ENCODE measurements around the gene APOA4.

The APOA4 gene

GRCh38 chr11:116792144-116792868, 30.8 kb downstream of the APOA4 start:
- Histone ChIP-seq H3K4me1 (ENCODE audit: control insufficient read depth, insufficient read depth, low read length) (peaks cover 3% of the 10 kb centered on the region), H3K27ac (ENCODE audit: low read length) (no peak overlapping the region), H3K27me3 (ENCODE audit: control insufficient read depth, insufficient read depth, low read length) (no peaks in the 10 kb centered on the region), H3K9me3 (ENCODE audit: control insufficient read depth, insufficient read depth, low read length) (no peaks in the 10 kb centered on the region), H3K4me3 (ENCODE audit: low read length) (no peak overlapping the region), H3K36me3 (ENCODE audit: control insufficient read depth, insufficient read depth, low read length) (no peaks in the 10 kb centered on the region)
- WGBS (ENCODE audit: insufficient coverage, insufficient read length), result no CpG with 5 or more reads among the region's 8 CpGs
- DNase-seq (ENCODE audit: low read depth, low spot score), result no peak

GRCh38 chr11:116791813-116792143, 31.3 kb downstream of the APOA4 start, which contains the start of gene APOA5:
APOA5 (minus strand) TSS chr11:116791879; CDS start chr11:116791860, 19 bp downstream.
- WGBS (ENCODE audit: insufficient coverage, insufficient read length), result no CpG with 5 or more reads among the region's 7 CpGs
- Histone ChIP-seq H3K27ac (ENCODE audit: low read length) (no peak within 1 kb of the TSS), H3K27me3 (ENCODE audit: control insufficient read depth, insufficient read depth, low read length) (no peaks in the 10 kb centered on the region)

DNA sequence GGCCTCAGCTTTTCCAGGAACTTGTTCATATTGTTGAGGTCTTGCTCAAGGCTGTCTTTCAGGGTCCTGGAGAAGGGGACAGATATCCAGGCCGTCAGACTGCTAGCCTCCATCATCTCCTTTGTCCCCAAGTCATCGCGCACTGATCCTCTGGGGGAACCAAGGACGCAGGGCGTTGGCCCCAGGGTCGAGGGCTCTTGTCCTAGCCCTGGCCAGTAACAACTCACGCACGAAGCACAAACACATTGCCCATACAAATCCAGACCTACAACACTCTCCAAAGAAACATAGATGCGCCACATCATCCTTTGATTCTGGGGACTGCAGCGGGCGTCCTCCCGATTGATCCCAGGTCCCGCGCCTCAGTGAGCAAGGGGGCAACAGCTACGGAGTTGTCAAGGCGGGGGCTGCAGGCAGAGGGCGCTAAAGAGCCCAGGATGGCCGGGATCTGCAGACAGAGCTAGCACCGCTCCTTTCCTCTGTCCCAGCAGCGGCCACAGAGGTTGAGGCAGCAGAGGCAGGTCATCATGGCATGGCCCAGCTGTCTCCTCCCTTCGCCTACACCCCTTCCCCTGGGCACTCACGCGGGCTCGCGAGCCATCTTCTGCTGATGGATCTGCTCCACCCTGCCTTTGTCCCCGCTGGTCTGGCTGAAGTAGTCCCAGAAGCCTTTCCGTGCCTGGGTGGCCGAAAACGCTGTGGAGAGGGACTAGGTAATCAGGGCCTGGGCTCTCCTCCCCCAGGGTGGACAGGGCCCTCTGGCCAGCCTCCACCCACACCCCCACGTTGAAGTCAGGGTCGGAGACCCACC, 31.9 kb downstream of the APOA4 start:
- Histone ChIP-seq H3K36me3 (ENCODE audit: control insufficient read depth, insufficient read depth, low read length) (no peaks in the 10 kb centered on the region), H3K27ac (ENCODE audit: low read length) (no peak overlapping the region), H3K4me3 (ENCODE audit: low read length) (no peak overlapping the region), H3K4me1 (ENCODE audit: control insufficient read depth, insufficient read depth, low read length) (peaks cover 4% of the 10 kb centered on the region), H3K27me3 (ENCODE audit: control insufficient read depth, insufficient read depth, low read length) (no peaks in the 10 kb centered on the region), H3K9me3 (ENCODE audit: control insufficient read depth, insufficient read depth, low read length) (no peaks in the 10 kb centered on the region)
- DNase-seq (ENCODE audit: low read depth, low spot score), result peak; percentile 74
- WGBS (ENCODE audit: insufficient coverage, insufficient read length), result no CpG with 5 or more reads among the region's 31 CpGs

More at GRCh38 chr11:116791813-116792143, 31.3 kb downstream of the APOA4 start, which contains the start of gene APOA5:
- H3K9me3 ChIP-seq (ENCODE audit: control insufficient read depth, insufficient read depth, low read length), result no peaks in the 10 kb centered on the region
- no peak within 1 kb of the TSS for H3K4me3 ChIP-seq (ENCODE audit: low read length)
- H3K4me1 ChIP-seq (ENCODE audit: control insufficient read depth, insufficient read depth, low read length), result peaks cover 4% of the 10 kb centered on the region
- H3K36me3 ChIP-seq (ENCODE audit: control insufficient read depth, insufficient read depth, low read length), result no peaks in the 10 kb centered on the region
- no peak for DNase-seq (ENCODE audit: low read depth, low spot score)

DNA sequence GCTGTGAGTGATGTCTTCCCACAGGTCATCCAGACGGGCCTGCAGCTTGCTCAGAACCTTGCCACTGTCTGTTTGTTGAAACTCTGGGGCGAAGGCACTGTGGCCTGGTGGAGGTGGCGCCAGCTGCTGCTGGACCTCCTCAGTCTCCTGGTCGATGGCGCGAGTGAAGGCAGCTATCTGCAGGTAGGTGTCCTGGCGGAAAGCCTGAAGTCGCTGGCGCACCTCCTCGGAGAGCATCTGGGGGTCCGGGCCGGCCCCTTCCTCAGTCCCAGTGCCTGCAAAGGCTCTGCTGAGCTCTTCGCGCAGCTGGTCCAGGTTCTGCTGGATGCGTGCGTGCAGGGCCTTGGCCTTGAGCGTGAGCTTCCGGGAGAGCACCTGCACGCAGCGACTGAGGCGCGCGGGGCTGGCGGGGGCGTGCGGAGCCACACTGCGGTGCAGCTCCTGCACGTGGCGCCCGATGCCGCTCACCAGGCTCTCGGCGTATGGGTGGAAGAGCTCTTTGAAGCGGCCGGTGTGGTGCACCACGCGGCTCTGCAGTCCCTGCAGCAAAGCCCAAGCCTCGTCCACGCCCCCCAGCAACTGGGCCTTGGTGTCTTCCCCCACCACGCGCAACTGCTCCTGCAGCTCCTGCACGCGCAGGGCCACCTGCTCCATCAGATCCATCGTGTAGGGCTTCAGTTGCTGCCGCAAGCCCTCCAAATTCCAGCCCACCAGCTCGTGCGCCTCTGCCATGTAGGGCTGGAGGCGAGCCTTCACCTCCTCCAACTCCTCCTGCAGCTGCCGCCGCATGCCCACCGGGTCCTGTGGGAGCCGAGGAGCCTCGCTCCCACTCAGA, 32.7 kb downstream of the APOA4 start:
- H3K4me1 ChIP-seq (ENCODE audit: control insufficient read depth, insufficient read depth, low read length), result peaks cover 4% of the 10 kb centered on the region

DNA sequence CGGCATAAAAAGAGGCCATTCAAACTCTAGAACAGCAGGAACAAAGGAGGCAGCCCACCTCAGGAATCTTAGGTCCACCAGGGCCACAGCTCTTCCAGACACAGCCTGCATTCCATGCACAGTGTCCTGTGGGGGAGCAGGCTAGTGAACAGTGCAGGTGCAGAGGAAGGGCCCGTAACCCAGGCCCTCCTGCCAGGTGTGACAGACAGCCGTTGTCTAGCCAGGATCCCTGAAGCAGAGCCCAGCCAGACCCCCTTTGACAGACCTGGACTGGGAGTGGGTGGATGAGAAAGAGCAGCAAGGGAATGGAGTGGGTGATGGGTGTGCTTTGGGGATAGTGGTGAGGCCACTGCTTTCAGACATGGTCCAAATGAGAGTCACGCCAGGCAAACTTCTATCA, 34.1 kb downstream of the APOA4 start:
- Histone ChIP-seq H3K36me3 (ENCODE audit: control insufficient read depth, insufficient read depth, low read length) (peaks cover 19% of the 10 kb centered on the region), H3K27me3 (ENCODE audit: control insufficient read depth, insufficient read depth, low read length) (no peaks in the 10 kb centered on the region), H3K4me3 (ENCODE audit: low read length) (no peak overlapping the region), H3K4me1 (ENCODE audit: control insufficient read depth, insufficient read depth, low read length) (peaks cover 4% of the 10 kb centered on the region), H3K27ac (ENCODE audit: low read length) (no peak overlapping the region), H3K9me3 (ENCODE audit: control insufficient read depth, insufficient read depth, low read length) (no peaks in the 10 kb centered on the region)
- no peak for DNase-seq (ENCODE audit: low read depth, low spot score)
- no CpG with 5 or more reads among the region's 4 CpGs for WGBS (ENCODE audit: insufficient coverage, insufficient read length)

More for the DNA sequence above, 32.7 kb downstream of the APOA4 start:
- no CpG with 5 or more reads among the region's 53 CpGs for WGBS (ENCODE audit: insufficient coverage, insufficient read length)
- Histone ChIP-seq H3K4me3 (ENCODE audit: low read length) (no peak overlapping the region), H3K9me3 (ENCODE audit: control insufficient read depth, insufficient read depth, low read length) (no peaks in the 10 kb centered on the region), H3K27me3 (ENCODE audit: control insufficient read depth, insufficient read depth, low read length) (no peaks in the 10 kb centered on the region), H3K27ac (ENCODE audit: low read length) (no peak overlapping the region), H3K36me3 (ENCODE audit: control insufficient read depth, insufficient read depth, low read length) (peaks cover 5% of the 10 kb centered on the region)
- DNase-seq (ENCODE audit: low read depth, low spot score), result no peak

GRCh38 chr11:116788534-116788933, 34.6 kb downstream of the APOA4 start:
- Histone ChIP-seq H3K4me1 (ENCODE audit: control insufficient read depth, insufficient read depth, low read length) (peaks cover 4% of the 10 kb centered on the region), H3K4me3 (ENCODE audit: low read length) (peak overlapping the region; percentile 78; the same call in 1 of the 2 replicates), H3K27ac (ENCODE audit: low read length) (no peak overlapping the region), H3K9me3 (ENCODE audit: control insufficient read depth, insufficient read depth, low read length) (no peaks in the 10 kb centered on the region), H3K27me3 (ENCODE audit: control insufficient read depth, insufficient read depth, low read length) (no peaks in the 10 kb centered on the region), H3K36me3 (ENCODE audit: control insufficient read depth, insufficient read depth, low read length) (peaks cover 19% of the 10 kb centered on the region)
- WGBS (ENCODE audit: insufficient coverage, insufficient read length), result no CpG with 5 or more reads among the region's 4 CpGs
- no peak for DNase-seq (ENCODE audit: low read depth, low spot score)

DNA sequence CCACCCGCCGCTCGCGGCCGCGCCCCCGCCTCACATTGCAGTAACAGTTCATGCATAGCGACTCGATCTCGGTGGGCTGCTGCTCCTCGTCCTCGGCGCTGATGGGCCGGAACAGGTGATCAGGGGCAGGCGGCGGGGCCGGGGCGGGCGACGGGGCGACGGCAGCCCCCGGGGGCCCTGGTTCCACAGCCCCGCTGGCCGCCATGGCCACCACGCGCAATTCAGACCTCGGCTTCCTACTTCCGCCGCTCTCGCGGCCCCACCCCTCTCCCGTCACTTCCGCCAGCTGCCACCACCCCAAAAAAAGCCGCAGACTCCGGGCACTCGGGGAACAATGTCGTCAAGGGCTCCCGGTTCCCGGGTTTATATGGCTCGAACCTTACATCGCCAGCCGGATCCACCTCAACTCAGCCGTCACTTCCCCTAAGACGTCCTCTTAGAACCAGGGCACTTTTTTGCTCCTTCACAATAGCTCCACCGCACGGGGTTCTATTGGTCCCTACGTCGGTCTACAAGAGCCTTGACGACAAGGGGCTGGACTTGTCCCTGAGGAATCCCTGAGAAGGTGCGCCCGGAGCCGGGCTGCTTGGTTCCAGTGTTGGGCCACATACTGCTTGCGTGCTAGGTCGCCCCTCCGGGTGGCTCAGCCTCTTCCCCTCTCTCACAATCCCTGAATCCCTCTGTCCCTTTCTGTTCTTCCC, 35.2 kb downstream of the APOA4 start, which contains the start of gene ZPR1:
Gene ZPR1, minus strand, starts transcription at position 238 of the 701 bp plus-strand sequence. Its CDS starts 33 bp downstream, at position 205.
- DNase-seq (ENCODE audit: low read depth, low spot score), result no peak
- no peaks in the 10 kb centered on the region for H3K27me3 ChIP-seq (ENCODE audit: control insufficient read depth, insufficient read depth, low read length)
- H3K27ac ChIP-seq (ENCODE audit: low read length), result no peak within 1 kb of the TSS
- H3K9me3 ChIP-seq (ENCODE audit: control insufficient read depth, insufficient read depth, low read length), result no peaks in the 10 kb centered on the region
- peaks cover 25% of the 10 kb centered on the region for H3K36me3 ChIP-seq (ENCODE audit: control insufficient read depth, insufficient read depth, low read length)
- H3K4me1 ChIP-seq (ENCODE audit: control insufficient read depth, insufficient read depth, low read length), result peaks cover 4% of the 10 kb centered on the region
- no CpG with 5 or more reads among the region's 56 CpGs for WGBS (ENCODE audit: insufficient coverage, insufficient read length)
- H3K4me3 ChIP-seq (ENCODE audit: low read length), result peak within 1 kb of the TSS; percentile 78

GRCh38 chr11:116787436-116787785, 35.7 kb downstream of the APOA4 start:
- no CpG with 5 or more reads among the region's 15 CpGs for WGBS (ENCODE audit: insufficient coverage, insufficient read length)
- H3K36me3 ChIP-seq (ENCODE audit: control insufficient read depth, insufficient read depth, low read length), result peaks cover 29% of the 10 kb centered on the region
- H3K27ac ChIP-seq (ENCODE audit: low read length), result no peak overlapping the region
- H3K27me3 ChIP-seq (ENCODE audit: control insufficient read depth, insufficient read depth, low read length), result no peaks in the 10 kb centered on the region
- peaks cover 4% of the 10 kb centered on the region for H3K4me1 ChIP-seq (ENCODE audit: control insufficient read depth, insufficient read depth, low read length)
- H3K4me3 ChIP-seq (ENCODE audit: low read length), result peak overlapping the region; percentile 78
- DNase-seq (ENCODE audit: low read depth, low spot score), result no peak
- H3K9me3 ChIP-seq (ENCODE audit: control insufficient read depth, insufficient read depth, low read length), result no peaks in the 10 kb centered on the region

GRCh38 chr11:116786966-116787365, 36.1 kb downstream of the APOA4 start:
- Histone ChIP-seq H3K9me3 (ENCODE audit: control insufficient read depth, insufficient read depth, low read length) (no peaks in the 10 kb centered on the region), H3K27ac (ENCODE audit: low read length) (no peak overlapping the region), H3K27me3 (ENCODE audit: control insufficient read depth, insufficient read depth, low read length) (no peaks in the 10 kb centered on the region), H3K36me3 (ENCODE audit: control insufficient read depth, insufficient read depth, low read length) (peaks cover 29% of the 10 kb centered on the region), H3K4me3 (ENCODE audit: low read length) (peak overlapping the region; percentile 6; the same call in 1 of the 2 replicates), H3K4me1 (ENCODE audit: control insufficient read depth, insufficient read depth, low read length) (peaks cover 4% of the 10 kb centered on the region)
- DNase-seq (ENCODE audit: low read depth, low spot score), result no peak
- no CpG with 5 or more reads among the region's 5 CpGs for WGBS (ENCODE audit: insufficient coverage, insufficient read length)

Measured in iPS DF 6.9 (cell line).